Activated CD4-positive, alpha-beta T cell treated with anti-CD3 and anti-CD28 coated beads, Interleukin-2, amount 50 U/mL, for 24 hours (primary cell): Measurements from ENCODE around the gene ALAS1.

ENCODE experiments used
- DNase-seq, 2 donors: peaks; one replicate each; pipeline ENCODE4 v3.0.0-alpha.2; 2020; ENCODE audit warnings: low read depth in 1 of 2, low spot score in 1 of 2

The ALAS1 gene

DNA sequence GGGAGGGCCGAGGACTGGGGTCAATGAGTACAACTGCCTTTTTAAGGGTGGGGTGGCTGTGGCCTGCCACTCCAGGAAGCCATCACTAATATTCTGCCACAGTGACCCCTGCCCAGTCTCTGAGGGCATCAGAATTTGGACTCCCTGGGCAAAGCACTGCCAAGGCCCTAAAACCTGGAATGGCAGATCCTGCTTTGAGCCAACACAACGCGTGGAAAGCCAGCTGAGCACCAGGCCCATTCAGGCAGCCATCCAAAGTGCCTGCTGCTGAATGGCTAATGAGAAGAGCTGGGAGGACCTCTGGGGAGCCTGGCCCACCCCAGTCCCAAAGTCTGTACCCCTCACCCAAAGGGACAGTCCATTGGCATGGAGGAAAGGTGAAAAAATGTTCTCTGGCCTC lies 36.0 kb downstream of the ALAS1 start:
- DNase-seq: no peak

DNA sequence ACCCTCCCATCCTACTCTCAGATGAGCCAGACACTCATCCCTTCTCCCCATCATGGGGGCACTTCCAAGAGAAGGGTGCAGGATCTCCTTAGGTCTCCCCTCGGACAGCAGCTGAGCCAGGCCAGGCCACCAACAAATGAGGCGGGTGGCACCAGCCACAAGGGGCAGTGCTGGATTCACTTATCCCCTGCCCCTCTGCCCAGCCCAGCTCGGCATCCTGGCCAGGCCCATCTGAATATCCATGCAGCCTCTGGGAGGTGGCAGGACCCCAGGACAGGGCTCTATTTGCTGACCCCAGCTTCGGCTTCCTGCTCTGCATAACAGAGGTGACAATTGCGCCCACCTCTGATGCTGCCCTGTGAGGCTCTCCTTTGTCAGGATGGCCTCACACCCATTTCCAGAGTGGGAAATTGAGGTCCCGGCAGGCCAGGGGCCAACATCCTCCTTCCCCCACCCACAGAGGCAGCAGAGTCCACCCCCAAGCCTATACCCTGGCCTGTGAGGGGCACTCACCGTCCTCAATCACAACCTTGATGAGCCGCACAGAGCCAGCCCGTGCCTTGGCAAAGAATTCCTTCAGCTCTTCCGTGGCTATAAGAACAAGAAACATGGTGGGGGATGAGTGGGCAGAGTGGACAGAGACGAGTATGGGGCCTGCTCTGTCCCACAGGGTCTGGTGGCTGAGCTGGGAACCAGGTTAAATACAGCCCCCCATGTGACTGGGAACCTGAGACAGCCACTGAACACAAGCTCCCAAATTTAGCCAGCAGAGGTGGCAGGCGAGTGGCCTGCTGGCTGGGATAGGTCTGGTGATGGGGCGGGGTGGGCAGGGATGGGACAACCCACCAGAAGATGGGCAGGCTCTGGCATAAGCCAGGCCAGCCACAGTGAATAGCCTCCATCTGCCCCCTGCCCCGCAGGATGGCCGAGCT lies 36.8 kb downstream of the ALAS1 start:
- no peak for DNase-seq

DNA sequence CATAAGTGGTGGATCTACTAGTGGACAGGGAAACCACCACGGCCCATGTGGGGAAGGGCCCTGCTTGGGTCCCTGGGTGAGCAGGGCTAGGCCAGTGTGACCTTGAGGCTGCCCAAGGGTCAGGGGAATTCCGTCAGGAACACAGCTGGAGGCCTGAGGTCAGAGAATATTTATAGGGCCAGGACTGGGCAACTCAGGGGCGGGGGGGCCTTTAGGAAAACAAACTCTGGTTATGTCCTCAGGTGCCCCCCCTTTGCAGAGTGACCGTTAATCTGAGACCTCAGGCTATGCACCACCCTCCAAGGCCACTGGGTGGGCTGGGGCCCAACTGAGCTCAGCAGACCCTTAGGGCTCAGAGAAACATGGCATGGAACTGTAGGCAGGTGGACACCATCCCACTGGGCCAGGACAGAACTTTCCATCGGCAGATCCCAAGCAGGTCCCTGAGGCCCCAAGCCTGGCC lies 38.5 kb downstream of the ALAS1 start:
- no peak for DNase-seq

GRCh38 chr3:52237006-52237656 lies 39.2 kb downstream of the ALAS1 start:
- no peak for DNase-seq

DNA sequence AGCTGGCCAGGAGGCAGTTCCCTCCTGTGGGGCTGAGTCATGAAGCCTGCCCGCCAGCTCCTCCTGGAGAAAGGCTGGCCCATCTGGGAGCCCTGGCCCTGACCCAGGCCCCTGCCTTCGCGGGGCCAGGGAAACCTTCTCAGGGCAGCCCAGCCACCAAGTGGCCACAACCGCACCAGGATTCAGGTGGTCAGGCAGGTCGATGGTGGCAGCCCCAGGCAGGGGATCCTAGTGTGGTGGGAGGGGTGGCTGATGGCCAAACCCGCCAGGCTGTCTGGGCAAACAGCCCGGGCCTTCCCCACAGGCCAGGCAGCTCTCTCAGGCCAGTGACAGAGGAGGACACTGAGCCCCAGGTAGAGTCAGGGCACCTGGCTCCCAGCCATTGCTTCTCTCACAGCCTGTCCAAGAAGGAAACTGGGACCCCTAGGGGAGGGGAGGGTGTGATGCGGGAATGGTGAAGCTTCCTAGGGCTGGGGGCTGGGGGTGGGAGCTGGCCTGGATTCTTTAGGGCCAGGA lies 39.8 kb downstream of the ALAS1 start:
- DNase-seq: no peak

- DNase-seq: no peak
Measured at GRCh38 chr3:52238193-52238760, 40.3 kb downstream of the ALAS1 start.

DNA sequence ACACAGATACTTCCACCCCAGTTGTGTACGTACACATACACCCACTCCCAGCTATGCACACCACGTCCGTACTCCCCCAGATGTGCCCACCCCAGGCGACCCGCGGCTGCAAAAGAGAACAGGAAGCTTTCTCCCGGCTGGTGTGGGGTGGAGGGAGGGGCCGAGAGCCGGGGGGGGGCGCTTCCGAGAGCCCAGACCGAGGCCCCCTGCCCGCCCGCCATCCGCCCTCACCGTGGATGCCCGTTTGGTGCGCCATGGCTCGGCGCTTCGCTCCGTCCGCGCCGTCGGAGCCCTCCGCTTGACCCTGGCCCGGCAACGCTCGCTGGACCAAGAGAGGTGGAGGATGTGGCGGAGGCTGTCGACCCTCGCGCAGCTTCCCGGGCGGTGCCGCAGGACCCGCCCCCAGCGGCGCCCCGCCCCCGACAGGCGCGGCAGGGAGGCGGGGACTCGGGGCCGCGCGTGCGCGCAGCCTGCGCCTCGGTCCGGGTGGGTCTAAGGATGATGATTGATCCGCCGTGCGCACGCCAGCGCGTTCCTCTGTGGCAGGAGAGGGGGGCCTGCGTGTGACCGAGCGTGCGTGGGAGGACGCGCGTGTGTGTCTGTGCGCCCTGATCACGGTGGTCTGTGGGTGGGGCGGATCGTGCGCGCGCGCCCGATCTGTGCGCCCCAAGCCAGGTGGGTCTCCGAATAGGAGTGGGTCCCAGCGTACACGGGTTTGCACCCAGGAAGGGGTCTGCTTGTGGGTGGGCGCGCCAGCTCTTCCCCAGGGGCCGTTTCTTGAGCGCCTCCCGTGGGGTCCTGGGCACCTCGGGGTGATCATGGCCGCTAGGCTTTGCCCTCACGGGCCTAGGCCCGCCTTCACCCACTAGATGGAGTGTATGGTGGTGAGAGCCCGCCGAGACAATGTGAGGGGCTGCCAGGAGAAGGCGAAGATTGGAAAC lies 41.1 kb downstream of the ALAS1 start, which contains the start of gene TWF2:
Gene TWF2 (minus strand): TSS at position 398 of the 941 bp plus-strand sequence. CDS start 142 bp downstream, at position 256.
- peak; percentile 75 to 79 for DNase-seq

DNA sequence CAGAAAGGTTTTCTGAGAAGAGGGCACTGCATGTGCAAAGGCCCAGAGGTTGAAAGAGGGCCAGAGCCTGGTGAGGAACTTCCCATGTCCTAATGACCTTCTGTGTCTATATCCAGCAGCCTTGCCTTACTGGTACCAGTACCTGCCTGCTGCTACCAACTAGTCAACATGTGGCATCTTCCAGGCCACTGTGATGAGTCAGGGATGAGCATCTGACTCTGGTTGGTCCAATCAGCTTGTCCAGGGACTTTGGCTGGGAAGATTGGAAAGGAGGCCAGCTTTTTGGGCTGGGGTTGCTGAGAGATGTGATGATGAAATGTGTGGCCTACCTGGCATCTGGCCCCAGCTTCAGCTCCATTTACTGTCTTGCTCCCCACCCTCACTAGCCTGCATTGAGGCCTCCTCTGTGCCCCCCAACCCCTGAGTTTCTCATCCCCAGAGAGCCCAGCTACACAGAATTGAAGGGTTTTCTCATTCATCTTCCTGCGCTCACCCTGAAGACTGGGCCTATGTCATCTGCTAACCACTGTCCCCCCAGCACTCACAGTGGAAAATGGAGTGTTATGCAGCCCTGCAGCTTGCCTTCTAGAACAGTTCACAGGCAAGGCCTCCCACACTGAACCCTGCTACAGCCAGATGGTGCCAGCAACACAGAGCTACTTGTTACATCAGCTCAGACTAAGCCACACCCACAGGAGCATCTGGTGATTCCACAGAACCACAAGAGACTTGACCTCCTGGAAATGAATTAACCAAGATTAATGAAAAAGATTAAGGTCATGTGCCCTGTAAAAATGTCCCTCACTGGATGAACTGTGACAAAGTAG lies 42.3 kb downstream of the ALAS1 start:
- DNase-seq: no peak

DNA sequence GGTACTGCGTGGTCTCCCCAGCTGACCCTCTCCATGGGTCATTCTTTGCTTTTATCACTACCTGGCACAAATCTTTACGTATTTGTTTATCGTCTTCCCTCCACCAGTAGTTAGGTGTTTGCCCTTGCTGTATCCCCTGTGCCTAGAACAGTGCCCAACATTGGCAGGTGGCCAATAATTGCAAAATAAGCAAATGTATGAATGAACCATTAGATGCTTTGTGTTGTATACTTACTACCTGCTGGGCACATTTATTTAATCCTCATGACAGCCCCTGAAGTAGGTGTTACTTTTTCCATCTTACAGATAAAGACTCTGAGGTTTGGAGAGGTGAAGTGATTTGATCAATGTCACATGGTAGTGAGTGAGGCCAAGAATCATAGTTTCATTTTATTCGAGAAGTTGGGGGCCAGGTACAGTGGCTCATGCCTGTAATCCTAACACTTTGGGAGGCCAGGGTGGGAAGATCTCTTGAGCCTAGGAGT lies 43.0 kb downstream of the ALAS1 start:
- no peak for DNase-seq

DNA sequence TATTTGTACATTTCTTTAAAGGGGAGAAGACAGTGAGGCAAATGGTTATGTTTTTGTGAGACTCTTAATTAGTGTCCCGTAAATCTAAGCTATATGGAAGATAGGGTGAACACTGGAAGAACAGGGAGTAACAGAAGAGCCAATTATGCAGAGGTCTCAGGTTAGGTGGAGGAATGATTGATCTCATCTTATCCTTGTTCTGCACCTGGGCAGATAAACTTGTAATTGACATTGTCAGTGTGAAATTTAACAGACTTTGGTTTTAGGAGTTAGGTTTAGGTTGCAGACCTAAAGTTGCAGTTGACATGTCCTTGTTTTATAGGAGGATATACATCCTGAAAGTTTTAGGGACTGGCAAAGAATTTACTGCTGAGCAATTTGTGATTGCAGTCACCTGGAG lies 44.1 kb downstream of the ALAS1 start:
- DNase-seq: no peak

DNA sequence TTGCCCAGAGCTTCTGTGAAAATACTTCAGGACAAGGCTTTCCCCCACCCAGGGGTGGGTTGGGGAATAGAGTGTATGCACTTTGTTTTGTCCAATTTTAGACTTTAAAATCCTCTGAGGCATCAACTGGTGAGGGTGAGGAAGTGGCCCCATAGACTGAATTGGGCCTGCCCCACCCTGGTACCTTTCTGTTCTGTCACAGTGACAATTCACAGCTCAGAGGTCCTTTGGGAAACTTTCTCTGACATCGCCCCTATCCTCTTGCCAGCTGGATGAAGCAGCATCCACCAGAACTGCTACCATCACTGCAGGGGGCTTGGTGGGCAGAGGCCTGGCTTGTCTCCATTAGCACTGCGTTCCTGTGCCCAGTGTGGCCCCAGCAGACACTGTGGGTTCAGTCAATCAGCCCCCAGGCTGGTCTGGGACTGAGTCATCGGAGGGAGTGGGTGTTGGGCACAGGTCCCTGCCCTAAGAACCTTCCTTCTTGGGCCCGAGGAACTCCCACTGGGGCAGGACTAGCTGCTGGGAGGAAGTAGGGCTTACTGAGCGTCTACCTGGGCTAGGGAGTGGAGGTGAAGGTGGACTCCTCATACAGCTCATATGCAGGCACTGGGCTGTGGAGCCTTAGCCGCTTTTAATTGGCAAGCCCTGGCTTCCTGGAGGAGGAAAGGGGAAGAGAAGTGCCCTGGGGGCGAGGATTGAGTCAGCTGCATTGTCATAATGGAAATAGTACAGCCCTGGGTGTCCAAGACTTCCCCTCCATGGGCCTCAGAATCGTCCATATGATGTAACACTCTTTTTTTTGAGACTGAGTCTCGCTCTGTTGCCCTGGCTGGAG lies 46.0 kb downstream of the ALAS1 start:
- no peak for DNase-seq

DNA sequence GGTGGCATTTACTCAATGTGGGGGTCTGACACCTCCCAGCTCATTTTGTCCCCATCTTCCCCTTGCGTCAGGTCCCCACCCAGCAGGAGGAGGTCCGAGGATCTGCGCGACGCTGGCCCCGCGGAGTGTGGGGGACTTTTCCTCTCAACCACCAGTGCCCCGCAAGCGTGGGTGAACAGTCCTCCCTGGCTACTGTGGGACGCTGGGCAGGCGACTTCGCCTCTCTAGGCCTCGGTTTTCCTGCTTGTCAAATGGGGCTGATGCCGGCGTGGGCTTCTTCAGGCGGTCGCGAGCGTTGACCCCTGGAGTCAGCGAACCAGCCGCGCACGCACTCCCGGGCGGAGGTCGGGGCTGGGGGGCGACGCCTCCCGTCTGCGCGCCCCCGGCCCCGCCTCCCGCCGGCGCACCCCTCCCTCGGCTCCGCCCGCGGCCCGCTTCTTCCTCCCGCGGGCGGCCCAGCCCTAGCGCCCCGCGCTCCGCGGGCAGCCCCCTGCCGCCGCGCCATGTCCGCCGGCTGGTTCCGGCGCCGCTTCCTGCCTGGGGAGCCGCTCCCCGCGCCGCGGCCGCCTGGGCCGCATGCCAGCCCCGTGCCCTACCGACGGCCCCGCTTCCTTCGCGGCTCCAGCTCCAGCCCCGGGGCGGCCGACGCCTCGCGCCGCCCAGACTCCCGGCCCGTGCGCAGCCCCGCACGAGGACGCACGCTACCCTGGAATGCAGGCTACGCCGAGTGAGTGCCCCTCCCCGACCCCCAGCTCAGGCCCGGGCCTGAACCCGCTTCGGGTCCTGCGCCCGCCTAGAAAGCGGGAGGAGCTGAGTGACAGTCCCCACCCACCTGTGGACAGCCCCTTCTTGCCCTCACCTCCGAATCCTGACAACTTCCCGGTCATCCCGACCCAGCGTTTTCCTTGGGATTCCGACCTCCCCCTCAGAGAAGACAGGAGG lies 47.6 kb downstream of the ALAS1 start, which contains the start of gene PPM1M:
Gene PPM1M (plus strand): TSS at position 438 of the 942 bp plus-strand sequence. CDS start 66 bp downstream, at position 504.
- no peak for DNase-seq

DNA sequence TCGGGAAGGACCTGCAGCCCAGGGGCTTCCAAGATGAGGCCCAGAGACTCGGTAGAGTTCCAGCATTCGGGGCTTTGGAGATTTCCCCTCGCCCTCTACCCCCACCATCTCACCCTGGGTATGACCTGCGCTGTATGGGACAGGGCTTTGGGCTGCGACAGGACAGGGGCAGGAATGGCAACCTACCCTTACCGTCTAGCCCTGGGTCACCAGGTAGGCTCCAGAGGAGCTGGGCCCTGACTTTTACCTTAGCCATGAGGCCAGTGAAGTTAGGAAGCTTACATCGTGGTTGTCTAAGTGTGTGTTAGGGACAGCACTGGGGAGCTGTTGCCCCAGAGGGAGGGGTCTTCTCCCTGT lies 48.3 kb downstream of the ALAS1 start:
- no peak for DNase-seq

- no peak for DNase-seq
Measured at GRCh38 chr3:52246728-52247408, 48.9 kb downstream of the ALAS1 start.

- DNase-seq: no peak
Measured at GRCh38 chr3:52247409-52248164, 49.6 kb downstream of the ALAS1 start.

DNA sequence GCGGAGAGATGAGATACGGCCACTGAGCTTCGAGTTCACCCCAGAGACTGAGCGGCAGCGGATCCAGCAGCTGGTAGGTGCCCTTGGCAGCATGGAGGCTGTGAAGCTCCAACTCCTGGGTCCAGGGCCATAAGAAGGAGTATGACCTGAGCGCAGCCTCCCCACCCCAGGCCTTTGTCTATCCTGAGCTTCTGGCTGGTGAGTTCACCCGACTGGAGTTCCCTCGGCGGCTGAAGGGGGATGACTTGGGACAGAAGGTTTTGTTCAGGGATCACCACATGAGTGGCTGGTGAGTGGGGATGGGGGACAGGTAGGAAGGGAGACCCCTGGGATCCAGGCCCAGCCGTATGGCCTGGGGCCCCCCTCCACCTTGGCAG lies 50.2 kb downstream of the ALAS1 start:
- no peak for DNase-seq
